ENCODE results near the gene SH3BP2.
A peak's percentile ranks its signal among the peaks of the same experiment; 100 is the strongest.

Gene SH3BP2

DNA sequence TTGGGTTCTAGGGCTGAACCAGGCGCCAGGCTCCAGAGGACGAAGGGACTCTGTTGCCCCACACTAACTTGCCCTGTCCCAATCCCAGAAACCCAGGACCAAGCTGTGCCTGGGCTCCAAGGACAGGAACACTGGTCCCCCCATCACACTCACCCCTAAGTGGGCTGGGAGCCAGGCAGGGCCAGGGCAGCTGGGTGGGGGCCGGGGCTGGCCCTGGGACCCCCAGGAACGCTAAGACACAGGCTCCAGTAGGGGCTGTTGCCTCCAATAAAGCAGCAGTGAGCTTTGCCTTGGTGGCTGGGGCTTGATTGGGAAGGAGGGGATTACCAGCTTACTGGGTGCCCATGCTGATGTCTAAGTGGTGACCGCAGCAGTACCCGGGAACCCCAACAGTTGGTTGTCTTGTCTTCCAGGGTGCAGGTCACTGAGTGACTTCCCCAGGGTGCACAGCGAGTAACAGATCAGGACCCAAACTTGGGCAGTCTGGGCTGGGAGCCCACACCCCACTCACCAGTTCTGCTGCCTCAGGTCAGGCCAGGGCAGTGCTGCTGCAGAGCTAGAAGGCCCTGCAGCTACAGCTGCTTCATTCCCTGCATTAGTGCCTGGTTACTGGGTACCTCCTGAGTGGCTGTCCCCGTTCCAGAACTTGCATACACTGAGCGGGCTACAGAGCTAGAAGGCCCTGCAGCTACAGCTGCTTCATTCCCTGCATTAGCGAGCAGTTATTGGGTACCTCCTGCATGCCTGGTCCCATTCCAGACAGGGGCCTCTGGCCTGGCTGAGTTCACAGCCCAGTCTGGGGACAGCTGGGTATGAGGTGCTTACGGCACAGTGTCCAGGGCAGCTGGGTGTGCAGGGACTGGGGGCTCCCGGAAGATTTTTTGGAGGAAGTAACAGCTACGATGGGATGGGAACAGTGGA lies 41.4 kb downstream of the SH3BP2 start:
- no peak for DNase-seq

DNA sequence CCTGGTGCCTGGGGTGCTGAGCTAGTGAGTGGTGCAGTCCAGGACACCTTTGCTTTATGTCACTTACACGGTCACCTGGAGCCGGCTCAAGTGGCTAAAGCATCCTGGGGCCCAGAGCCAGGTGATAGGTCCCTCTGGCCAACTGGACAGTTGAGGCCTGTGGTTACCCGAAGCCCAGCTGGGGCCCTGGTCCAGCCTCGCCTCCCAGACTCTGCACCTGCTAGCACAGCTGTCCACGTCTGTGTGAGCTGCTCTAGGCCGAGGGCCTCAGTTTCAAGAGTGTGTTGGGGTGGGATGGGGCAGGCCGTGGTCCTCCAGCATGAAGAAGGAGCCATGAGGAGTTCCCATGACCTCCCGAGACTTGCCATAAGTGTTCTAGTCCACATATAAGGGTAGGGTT lies 43.1 kb downstream of the SH3BP2 start:
- no peak for DNase-seq

DNA sequence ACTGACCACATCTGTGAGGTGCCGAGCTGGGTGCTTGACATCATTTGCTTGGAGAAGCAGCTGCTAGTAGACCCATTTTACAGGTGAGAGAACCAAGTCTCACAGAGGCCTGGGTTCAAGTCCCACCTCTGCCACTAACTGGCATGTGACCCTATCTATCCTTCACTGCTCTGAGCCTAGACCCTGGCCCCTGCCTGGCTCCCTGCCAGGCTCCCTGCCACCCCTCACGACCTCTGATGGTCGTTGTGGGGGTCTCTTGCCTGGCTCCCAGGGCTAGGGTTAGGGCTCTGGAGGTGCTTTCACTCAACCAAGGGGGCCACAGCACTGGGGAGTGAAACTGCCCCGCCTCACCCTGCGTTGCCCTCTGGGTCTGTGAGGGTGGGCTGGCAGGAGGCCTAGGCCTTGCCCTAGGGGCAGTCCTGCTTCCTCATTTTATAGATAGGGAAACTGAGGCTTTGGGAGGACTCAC lies 43.5 kb downstream of the SH3BP2 start:
- no peak for DNase-seq

DNA sequence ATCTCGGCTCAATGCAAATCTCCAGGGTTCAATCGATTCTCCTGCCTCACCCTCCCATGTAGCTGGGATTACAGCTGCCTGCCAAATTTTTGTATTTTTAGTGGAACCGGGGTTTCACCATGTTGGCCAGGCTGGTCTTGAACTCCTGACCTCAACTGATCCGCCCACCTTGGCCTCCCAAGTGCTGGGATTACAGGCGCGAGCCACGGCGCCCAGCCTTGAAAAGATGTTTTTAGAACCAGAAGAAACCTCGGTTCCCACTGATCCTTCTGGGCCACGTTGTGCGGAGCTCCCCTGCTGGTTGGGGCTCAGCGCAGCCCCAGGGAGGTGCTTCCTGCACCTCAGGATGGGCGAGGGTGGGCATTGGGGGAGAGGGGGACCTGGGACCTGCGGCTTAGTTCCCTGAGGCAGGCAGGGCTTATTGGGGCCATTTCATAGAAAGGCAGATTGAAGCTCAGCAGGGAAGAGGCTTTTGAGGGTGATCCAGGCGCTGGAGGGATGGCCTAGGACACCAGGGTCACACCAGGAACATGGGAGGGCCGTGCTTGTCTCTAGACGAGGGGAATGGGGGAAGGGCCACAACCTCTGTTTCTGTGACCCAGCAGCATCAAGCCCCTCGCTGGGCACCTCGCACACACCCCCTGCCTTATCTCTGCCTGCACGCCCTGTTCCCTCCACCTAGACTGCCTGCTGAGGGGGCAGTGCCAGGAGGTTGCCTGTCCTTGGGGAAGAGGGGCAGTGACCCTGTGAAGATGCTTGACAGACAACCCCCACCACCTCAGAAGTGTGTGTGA lies 44.4 kb downstream of the SH3BP2 start:
- DNase-seq, result no peak

DNA sequence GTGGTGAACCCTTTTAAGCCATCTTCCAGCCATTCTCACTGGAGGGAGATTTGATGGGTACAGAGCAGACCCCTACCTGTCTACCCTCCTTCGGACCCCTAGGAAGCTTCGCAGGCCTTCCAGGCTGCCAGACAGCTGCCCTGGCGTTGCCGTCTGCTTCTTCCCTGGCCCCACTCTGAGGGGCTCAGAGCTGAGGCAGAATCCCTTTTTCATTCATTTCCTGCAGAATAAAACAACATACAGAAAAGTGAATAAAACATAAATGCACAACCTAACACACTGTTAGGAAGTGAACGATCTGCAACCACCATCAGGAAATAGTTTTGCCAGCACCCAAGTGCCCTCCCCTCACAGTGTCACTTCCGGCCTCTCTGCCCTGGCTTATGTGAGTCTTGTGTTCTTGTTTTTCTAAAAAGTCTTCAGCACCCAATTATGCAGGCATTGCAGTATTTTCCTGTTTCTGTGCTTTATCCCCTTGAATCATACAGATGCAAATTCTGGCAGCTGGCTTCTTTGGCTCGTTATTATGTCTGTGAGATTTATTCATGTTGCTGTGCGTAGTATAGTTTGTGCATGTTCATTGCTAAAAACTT lies 45.1 kb downstream of the SH3BP2 start:
- DNase-seq, result peak in 1 of 2 donors; percentile 86

DNA sequence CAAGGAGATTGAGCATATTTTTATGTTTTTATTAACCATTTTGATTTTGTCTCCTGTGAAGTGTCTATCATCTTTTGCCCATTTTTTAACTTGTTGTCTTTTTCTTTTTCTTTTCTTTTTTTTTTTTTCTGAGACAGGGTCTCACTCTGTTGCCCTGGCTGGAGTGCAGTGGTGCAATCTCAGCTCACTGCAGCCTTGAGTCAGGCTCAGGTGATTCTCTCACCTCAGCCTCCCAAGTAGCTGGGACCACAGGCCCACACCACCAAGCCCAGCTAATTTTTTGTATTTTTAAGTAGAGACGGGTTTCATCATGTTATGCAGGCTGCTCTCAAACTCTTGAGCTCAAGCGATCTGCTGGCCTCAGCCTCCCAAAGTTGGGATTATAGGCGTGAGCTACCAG lies 46.2 kb downstream of the SH3BP2 start:
- no peak for DNase-seq

DNA sequence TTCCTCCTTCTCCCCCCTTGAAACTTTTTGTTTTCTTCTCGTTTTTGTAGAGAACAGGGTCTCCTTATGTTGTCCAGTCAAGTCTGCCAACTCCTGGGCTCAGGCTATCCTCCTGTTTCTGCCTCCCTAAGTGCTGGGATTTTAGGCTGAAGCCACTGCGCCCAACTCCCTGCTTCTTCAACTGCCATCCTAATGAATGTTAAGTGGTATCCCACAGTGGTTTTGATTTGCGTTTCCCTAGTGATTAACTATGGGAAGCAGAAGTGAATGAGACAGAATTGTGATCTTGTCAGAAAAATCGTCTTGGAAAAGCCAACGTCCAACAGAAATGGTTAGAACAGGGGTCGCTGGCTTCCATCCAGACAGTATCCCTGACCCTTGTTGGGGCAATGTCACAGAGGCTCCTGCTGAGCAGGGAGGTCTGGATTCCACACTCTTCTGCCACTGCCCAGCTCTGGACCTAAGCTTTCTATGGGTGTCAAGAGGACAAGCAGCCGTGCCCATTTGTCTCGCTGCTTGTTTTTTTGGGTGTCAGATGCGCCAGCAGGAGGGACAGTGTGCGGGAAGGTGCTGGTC lies 49.9 kb downstream of the SH3BP2 start:
- DNase-seq, result no peak

DNA sequence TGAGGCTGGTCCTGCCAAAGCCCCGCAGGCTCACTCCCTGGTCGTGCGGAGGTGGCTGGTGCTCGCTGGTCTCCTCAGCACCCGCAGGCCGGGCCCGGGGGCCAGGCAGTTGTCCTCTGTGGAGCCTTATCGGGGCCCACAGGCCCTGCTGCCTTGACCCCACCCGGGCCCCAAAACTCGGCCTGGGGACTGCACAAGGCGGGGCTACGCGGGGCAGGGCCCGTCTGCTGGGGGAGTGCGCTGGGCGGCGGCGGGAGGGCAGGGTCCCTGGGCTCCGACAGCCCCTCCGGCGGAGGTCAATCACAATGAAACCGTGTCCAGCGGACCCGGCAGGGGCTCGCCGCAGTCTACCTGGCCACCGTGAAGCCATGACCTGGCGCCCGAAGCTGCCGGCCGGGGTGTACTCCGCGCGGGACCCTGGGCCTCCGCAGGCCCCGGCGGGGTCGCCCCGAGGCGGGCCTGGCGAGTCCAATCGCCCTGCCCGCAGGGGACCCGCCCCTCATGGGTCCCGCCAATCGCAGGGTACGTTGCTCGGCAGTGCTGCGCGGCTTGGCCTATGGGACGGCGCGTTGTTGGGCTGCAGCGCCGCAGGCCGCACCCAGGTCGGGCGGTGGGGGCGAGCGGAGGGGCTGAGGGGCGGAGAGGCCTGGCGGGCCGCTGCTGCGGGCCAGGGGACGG lies 50.5 kb downstream of the SH3BP2 start, which contains the start of gene ADD1:
Gene ADD1, plus strand, starts transcription at position 582 of the 678 bp plus-strand sequence. CDS start 32,072 bp downstream, outside the sequence.
- peak; percentile 80 to 91 for DNase-seq

DNA sequence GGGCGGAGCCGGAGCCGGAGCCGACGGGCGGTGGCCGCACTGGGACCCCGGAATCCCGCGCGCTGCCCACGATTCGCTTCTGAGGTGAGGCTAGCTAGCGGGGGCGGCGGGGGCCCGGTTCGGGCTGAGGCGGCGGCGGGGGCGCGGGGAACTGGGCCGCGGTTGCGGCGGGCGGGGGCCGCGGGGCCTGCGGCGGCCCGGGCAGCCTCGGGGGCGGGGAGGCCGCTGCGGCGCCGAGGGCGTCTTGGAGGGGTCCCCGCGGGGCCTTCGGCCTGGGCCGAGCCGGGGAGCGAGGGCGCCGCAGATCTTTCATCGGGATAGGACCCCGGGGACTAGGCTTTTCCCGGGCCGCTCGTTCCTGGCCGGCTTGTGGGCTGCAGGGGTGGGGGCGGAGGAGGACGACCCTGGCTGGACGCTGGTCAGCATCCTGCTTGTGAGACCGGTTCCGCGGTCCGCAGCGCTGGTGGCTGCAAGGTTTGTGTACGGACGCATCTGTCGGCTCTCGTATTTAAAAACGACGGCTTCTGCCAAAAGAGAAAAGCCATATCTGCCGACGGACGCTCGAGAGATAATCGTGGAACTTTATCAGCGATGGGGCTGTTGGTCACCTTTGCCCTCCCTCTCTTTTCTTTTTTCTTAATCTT lies 51.2 kb downstream of the SH3BP2 start:
- no peak for DNase-seq

DNA sequence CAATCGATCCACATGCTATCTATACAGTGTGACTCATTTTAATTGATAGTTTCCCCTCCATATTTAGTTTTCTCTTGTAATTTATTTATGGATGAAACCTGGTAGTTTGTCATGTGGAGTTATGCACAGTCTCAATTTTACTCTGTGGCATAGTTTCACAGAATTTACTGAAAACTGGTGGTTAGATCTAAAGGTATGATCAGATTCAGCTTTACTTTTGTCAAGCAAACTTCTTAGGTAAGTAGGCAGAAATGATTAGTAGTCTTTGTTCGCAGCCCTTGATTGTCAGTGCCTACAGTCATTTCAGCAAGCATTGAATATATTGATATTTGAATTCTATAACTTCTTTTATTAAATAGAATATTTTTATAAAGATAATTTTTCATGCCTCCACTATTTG lies 53.3 kb downstream of the SH3BP2 start:
- no peak for DNase-seq

DNA sequence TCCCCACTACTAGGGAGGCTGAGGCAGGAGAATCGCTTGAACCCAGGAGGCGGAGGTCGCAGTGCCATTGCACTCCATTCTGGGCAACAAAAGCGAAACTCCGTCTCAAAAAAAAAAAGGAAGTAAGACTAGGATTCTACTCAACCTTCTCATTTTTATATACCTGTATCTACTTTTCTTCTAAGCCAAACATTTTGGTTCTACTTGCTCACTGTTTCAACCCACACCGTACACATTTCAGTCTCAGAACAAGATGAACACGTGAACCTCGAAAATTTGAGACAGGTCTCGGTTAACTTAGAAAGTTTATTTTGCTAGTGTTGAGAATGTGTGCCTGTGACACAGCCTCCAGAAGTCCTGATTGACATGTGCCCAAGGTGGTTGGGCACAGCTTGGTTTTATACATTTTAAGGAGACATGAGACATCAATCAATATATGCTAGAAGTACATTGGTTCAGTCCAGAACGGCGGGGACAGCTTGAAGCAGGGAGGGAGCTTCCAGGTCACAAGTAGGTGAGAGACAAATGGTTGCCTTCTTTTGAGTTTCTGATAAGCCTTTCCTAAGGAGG lies 54.5 kb downstream of the SH3BP2 start:
- no peak for DNase-seq

DNA sequence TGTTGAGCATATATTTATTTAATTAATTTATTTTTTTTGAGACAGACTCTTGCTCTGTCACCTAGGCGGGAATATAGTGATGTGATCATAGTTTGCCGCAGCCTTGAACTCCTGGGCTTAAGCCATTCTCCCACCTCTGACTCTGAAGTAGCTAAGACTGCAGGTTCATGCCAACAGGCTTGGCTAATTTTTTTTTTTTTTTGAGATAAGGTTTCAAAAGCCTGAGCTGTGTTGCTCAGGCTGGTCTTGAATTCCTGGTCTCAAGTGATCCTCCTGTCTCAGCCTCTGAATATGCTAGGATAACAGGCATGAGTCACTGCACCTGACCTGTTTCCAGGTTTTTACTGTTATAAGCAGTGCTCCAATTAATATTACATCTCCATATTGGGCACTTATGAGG lies 55.6 kb downstream of the SH3BP2 start:
- DNase-seq, result no peak

DNA sequence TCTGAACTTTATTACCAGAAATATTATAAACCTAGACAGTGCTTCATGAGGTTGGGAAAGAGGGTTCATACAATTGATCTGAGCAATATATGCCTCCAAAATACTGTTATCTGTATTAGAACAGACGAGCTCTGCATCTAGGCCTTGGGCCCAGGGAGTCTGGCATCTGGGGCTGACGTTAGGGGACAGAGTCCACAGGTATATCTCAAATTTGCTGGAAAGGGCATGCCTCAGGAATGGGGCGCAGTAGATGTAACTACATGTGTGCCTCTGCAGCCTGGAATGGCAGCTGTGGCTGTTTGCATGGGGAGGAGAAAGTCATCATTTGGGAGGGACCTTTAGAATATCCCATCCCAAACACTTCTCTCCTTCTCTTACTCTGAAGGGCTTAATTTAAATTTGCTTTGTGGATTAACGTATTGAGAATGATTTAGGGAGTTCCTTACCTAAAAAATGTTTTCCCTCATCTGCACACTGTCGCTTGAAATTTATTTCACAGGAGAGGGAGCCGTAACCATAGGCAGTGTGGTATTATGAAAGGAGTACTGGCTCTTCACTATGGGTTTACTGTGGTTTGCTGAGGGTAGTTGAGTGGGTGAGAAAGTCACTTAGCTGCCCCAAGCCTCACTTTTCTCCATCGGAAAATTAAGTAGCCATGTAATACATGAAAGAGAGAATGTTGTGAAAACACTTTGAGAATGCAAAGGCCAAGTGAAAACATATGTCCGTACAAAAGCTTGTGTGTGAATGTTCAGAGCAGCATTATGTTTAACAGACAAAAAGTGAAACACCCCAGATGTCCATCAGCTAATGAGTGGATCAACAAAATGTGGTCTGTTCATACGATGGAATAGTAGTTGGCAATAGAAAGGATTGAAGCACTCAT lies 56.6 kb downstream of the SH3BP2 start:
- no peak for DNase-seq

DNA sequence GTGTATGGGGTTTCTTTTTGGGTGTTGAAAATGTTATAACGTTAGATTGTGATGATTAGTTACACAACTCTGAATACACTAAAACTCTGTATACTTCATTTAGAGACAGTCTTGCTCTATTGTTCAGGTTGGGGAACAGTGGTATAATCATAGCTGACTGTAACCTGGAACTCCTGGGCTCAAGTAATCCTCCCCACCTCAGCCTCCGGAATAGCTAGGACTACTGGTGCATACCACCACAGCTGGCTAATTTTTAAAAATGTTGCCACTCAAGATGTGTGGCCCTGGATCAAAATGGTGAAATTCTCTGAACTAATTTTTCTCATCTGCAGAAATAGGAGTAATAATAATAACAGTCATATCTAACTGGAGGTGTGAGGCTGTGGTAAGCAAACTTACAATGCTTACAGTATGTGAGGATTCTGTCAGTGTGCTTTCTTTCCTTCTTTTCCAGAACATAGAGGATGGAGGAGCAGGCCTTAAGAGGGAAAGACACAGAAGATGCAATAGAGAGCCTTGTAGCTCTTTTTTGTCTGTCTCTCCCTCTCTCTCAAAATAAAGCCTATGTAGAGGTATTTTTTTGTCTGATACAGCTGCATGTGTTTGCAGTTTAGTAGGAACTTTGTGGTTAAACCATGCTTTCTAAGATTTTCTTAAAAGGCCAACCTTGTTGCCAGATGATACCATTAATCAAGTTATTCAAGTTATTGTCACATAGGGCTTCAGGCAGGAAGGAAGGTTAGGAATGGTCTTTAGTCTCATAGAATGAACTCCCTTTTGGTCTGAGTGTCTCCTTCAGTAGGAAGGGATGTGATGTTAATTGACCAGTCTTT lies 58.3 kb downstream of the SH3BP2 start:
- no peak for DNase-seq

DNA sequence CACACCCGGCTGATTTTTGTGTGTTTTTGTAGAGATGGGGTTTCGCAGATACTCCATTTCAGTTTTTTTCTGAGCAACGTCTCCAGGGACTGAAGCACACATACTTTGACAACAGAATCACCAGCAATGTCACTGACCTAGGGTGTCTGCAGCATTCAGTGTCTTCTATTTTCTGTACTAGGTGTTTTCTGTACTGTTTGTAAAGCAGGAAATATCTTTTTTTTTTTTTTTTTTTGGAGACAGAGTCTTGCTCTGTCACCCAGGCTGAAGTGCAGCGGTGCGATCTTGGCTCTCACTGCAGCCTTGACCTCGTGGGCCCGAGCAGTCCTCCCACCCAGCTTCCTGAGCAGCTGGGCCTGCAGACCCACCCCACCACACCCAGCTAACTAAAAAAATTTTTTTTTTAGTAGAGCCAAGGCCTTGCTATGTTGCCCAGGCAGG lies 59.6 kb downstream of the SH3BP2 start:
- DNase-seq, result no peak

DNA sequence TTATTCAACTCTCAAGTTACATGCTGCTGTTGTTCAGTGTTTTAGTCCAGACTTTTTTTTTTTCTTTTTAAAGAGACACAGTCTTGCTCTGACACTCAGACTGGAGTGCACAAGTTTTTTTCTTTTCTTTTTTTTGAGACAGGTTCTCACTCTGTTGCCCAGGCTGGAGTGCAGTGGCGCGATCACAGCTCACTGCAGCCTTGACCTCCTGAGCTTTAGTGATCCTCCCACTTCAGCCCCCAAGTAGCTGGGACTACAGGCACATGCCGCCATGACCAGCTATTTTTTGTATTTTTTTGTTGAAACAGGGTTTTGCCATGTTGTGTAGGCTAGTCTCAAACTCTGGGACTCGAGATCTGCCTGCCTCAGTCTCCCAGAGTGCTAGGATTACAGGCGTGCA lies 62.7 kb downstream of the SH3BP2 start:
- DNase-seq, result no peak

DNA sequence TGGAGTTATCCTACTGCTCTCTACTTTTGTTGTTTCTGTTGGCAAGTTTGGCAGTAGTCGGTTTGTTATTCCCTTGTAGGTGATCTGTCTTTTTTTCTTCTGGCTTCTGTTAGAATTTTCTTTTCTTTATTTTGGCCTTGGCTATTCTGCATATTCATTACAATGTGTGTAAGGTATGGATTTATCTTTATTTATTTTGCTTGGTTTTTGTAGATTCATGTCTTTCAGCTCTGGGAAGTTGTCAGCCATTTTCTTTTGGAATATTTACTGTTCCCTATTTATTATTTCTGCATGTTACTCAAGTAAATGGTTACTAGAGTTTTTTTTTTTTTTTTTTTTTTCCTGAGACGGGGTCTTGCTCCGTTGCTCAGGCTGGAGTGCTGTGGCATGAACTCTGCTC lies 63.4 kb downstream of the SH3BP2 start:
- no peak for DNase-seq

DNA sequence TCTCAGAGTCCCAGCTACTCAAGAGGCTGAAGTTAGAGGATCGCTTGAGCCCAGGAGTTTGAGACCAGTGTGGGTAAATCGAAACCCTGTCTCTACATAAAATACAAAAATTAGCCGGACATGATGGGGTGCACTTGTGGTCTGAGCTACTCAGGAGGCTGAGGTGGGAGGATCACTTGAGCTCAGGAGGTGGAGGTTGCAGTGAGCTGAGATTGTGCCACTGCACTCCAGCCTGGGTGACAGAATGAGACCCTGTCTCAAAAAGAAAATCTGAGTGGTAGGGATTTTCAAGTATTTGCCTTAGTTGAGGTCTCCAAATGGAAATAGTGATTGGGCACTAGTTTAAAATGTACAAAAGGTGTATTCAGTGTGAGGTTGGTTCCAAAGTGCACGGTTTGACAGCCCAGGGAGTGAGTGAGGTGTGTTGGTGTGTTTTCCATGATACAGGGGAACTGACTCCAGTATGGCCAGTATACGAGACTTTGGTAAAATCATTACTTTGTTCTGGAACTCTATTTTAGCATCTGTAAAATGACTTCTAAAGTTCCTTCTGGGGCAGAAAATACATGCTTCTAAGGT lies 64.6 kb downstream of the SH3BP2 start:
- no peak for DNase-seq

Data from bone marrow (tissue), 2 donors.